Measurements from ENCODE around the gene ZSCAN22.
A peak's percentile ranks its signal among the peaks of the same experiment; 100 is the strongest.

ZSCAN22 gene

DNA sequence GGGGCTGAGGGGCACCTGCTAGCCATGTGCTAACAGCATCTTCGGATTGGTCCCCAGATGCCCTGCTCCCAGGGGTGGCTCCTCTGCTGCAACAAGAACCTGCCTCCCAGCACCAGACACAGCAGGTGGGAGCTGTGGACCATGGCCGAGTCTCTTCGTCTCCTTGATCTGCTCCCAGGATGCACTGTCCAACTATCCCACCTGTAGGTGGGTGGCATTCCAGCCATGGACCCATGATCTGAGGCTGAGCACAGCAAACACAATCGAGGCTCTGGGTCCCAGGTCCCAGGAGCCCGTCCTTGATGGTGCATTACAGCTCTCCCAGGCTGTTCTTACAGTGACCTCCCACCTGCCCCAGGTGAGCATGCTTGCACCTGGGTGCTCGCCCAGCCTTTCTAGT, 52.5 kb downstream of the ZSCAN22 start:
- no peak for DNase-seq

- no peak for DNase-seq
Observed at GRCh38 chr19:58380037-58380661, 53.4 kb downstream of the ZSCAN22 start.

GRCh38 chr19:58380662-58381459, 54.1 kb downstream of the ZSCAN22 start, which contains the start of gene ZNF837:
Gene ZNF837 (minus strand): TSS chr19:58381030. CDS start chr19:58369332, 11,698 bp downstream.
- peak; percentile 97 to 99 for DNase-seq

GRCh38 chr19:58381460-58382212, 54.8 kb downstream of the ZSCAN22 start:
- no peak for DNase-seq

GRCh38 chr19:58382997-58383603, 56.3 kb downstream of the ZSCAN22 start:
- no peak for DNase-seq

DNA sequence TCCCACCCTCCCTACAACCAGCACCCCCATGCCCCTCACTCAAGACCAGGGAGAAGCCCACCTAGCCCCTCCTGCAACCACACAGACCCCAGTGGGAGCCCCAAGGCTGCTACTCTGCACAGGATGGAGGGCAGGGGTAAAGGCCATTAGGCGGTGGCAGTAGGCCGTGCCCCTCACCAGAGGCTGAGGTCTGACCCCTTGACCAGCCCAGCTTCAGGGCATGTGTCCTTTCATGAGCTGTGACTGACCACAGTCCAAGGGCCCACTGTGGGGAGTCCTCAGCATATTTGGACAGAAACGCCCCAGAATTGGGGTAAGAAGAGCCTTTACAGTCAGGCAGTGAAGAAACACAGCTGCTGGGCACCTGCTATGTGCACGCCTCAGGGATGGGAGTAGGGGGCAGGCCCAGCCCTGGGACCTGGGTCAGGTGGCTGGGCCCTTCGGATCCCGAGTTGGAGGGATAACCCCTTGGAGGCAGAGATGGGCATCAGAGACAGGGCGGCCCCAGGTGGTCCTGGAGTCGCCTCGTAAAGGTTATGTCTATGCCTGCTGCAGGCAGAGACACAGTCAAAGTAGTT, 58.6 kb downstream of the ZSCAN22 start:
- no peak for DNase-seq

DNA sequence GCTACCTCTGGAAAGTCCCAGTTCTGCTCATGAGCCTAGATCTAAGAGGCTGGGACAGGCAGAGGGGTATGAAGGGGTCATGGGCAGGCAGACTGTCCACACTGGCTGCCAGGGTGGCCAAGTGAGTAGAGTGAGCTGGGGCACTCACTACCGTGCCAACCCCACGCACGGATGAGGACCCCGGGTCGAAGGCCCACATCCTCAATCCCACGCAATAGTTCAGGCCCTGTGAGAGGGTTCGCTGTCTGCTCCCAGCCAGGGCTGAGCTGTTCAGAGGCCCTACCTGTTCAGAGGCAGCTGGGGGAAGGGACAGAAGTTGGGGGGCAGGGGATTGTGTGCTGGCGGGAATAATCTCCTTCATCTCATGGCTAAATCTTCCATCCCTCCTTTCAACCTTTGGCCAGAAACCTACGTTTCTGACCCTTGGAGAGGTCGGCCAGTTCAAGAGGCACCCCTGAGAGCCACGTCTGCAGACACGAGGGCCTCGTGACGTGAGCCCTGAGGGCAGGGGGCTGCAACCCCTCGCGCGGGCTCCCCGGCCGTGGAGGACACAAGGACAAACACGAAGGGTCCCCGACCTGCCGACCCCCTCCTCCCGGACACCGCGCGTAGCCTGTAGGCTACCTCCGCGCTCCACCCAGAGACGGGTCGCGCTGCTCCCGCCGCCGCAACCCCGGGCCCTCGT, 59.2 kb downstream of the ZSCAN22 start:
- DNase-seq, result peak in 1 of 2 donors; percentile 35

GRCh38 chr19:58386576-58387337, 60.0 kb downstream of the ZSCAN22 start, which contains the start of gene RPS5:
Gene RPS5 (plus strand): TSS chr19:58387269. CDS start chr19:58388138, 869 bp downstream.
- peak; percentile 94 to 95 for DNase-seq

GRCh38 chr19:58387338-58388174, 60.8 kb downstream of the ZSCAN22 start:
- DNase-seq, result no peak

- DNase-seq, result no peak
Observed at GRCh38 chr19:58388175-58388526, 61.4 kb downstream of the ZSCAN22 start.
